ENCODE data around the gene ATG2A.

ATG2A gene

GRCh38 chr11:64900774-64901173 is 16.2 kb downstream of the ATG2A start:
- DNase-seq = no peak

- no peak for DNase-seq
These were observed 16.7 kb downstream of the ATG2A start for GRCh38 chr11:64900263-64900678.

DNA sequence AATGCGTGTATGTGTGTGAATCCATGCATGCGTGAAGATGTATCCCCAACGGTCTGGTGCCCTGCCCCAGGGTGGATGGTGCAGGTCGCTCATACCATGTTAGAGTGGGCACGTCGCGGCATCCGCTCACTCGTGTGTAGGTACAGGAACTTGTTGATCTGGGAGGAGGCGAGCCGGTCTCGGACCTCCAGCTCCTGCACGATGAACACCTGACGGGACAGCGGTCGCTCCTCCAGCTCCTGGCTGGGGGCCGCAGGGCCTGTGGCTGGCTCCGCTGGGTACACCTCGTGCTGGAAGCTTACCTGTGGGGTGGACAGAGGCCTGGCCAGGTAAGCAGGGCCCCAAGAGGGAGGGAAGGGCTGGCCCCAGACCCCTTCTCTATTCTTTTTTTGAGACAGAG is 18.5 kb downstream of the ATG2A start:
- DNase-seq = no peak

GRCh38 chr11:64898076-64898445 is 18.9 kb downstream of the ATG2A start:
- no peak for DNase-seq

DNA sequence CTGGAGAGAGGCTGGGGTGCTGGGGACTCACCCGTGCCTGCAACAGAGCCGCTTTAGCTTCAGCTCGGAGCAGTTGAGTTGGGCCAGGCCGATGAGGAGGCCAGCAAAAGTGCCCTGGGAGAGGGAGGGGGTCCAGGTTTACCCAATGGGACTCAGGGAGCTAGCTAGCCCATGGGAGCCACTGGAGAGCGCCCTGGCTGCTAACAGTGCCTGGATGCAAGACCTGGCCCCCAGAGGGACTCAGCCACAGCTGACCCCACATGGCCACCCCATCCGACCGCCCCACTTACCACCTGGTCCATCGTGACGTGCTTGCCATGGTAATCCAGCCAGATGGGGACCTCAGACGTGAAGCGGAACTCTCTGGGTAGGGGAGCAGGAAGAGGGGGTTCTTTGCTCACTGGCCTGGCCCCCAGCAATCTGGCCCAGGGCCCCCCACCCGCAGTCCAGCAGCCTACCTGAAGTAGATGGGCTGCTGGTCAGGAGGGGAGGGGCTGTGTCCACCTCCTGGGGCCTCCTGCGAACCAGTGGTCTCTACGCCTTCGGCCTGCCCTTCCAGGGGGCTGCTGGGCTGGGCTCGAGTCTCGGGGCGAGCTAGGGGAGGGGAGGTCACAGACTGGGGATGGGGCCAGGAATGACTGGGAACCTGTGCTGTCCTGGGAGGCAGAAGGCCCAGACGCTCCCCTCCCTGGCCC is 19.5 kb downstream of the ATG2A start:
- DNase-seq = no peak

DNA sequence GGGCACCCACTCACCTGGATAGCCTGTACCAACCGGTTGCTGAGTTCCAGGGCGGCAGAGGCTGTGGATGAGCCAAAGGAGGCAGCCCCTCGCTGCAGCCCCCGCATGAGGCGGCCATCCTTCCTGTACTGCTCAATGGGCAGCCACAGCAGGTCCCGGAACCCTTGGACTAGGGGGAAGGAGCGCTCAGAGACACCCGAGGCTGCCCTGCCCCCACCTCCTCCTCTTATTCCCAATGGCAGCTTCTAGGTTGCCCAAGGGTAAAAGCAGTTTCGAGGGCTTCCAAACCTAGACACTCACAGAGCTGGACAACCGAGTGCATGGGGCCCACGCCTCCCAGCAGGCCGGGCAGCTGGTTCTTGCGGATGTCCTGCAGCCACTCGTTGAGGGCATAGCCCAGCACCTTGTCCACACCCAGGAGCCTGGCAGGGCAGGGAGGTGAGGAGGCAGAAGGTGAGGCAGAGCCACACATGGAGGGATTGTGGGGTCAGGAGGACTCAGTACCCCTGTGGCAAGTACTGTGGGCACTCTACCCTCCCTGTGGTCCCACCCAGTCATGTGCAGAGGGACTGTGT is 20.5 kb downstream of the ATG2A start:
- DNase-seq = no peak

- no peak for DNase-seq
These were observed 22.1 kb downstream of the ATG2A start for GRCh38 chr11:64894812-64895452.

- peak; percentile 78 for DNase-seq
These were observed 22.8 kb downstream of the ATG2A start for GRCh38 chr11:64894070-64894811.

- DNase-seq = no peak
These were observed 23.6 kb downstream of the ATG2A start for GRCh38 chr11:64893194-64894069.

- DNase-seq = no peak
These were observed 24.2 kb downstream of the ATG2A start for GRCh38 chr11:64892838-64893193.

GRCh38 chr11:64892411-64892831 is 24.6 kb downstream of the ATG2A start:
- no peak for DNase-seq

- no peak for DNase-seq
These were observed 25.1 kb downstream of the ATG2A start for GRCh38 chr11:64891880-64892279.

DNA sequence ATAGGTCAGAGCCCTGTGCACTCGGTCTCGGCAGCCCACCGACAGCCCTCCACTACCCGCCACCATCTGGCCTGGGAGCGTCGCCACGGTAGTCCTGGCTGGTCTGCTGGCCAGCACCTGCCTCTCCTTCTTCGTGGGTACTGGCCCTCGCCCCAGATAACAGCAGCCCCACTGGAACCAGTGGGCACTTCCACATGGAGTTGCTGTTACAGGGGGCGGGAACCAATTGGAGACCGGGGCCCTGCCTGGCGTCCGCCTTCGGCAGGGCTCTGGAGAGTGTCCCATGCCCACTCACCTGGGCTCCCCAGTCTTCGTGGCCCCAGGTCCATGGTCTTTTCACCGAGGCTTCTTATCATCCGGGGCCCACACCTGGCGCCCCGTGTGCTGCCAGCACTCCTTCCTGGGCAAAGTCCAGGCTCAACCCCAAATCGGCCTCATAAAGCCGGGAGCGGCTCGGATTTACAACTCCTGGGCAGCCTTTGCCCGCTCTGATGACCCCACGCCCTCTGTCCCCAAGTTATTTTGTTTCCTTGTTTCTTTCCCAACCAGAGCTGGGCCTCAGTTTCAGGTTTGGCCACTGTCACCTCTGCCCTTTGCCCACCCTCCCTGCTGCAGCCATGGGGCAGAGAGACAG is 25.7 kb downstream of the ATG2A start:
- DNase-seq = no peak

- DNase-seq = no peak
These were observed 26.5 kb downstream of the ATG2A start for GRCh38 chr11:64890522-64890939.

- DNase-seq = no peak
These were observed 28.1 kb downstream of the ATG2A start for GRCh38 chr11:64888729-64889511.

DNA sequence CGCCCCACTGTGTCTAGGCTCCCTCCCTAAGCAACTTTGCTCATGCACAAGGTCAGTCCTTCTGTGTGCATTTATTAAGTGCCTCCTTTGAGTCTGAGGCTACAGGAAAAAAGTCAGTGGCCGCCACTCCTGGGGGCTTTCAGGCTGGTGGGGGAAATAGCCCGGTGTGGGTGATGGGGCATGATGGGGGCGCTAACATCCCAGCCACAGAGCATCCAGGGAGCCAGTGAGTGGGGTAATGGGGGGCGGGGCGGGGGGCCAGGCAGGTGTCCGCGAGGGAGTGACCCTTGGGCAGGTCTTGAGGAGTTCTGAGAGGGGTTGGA is 28.6 kb downstream of the ATG2A start:
- DNase-seq = no peak

DNA sequence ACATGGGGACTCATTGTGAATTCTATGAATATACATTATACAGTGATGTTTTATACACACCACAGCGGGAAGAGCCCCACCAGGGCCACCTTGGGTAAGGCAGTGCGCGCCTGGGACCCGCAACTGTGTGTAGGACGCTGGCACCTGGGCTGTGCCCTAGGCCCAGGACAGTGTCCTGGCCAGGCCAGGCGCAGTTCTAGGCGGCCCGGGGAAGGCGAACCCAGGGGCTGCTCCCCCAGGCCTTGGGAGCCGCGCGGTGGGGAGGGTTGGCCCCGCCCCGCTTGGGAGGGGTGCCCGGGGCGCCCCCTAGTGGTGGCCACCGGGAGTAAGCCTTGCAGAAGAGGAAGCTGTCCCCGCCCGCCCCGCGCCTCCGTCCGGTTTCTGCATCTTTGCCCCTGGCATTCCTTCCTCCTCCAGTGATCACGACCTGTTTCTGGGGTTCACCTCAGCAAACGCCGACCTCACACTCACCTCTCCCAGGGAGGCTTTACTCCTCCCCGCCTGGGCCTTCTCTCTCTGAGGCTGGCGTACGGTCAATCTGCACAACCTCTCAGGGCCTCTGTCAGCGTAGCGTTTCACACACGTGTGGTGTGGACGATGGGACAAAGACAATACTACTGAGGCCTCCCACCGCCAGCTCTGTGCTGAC is 29.1 kb downstream of the ATG2A start:
- DNase-seq = peak; percentile 47

DNA sequence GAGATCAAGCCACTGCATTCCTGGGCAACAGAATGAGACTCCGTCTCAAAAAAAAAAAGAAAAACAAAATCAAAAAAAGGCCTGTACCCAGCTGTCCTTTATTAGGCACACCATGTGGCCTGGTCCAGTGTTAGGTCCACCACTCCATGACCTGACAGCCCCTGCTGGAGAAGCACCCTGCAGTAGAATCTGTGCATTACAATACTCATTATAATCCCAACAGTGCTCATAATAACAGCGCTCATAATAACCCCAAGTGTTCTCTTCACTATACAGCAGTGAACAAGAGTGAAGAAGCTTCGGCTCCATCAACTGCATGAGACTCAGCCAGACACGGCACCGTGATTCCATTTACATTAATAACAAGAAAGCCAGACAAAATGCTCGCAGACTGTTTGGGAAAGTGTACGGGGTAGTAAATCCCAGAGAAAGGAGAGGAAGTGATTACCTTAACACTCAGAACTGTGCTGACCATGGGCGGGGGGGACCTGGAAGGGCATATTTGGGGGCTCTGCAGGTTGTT is 29.7 kb downstream of the ATG2A start:
- no peak for DNase-seq

- DNase-seq = no peak
These were observed 31.4 kb downstream of the ATG2A start for GRCh38 chr11:64885367-64886286.

DNA sequence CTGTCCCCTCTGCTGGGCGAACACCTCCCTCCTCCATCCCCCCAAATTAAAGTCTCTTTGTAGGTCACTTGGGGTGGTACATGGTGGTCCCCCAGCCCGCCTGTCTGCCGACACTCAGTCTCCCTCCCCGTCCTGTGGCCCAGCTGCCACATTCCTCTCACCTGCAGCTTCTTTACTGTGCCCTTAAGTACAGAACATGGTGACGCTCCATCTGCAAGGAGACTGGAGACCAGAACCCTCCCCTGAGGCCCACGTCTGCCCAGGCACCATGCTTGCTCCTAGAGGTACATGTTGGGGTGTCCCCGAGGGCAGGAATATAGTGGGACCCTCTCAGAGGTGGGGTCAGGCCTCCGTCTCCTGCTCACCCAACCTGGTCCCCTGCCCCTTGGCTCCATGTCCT is 33.0 kb downstream of the ATG2A start:
- DNase-seq = no peak

All from NCI-H1436 (cell line).